GM18498 (cell line): ENCODE data around the gene BAIAP2.

Experiments used
- ATAC-seq: cut with Tn5 transposase; IDR thresholded peaks from one replicate; pipeline ENCODE4 v1.9.1; 2021; ENCODE audit warnings: mild to moderate bottlenecking, moderate library complexity; ENCODE audit not compliant: unreplicated experiment

BAIAP2 gene

DNA sequence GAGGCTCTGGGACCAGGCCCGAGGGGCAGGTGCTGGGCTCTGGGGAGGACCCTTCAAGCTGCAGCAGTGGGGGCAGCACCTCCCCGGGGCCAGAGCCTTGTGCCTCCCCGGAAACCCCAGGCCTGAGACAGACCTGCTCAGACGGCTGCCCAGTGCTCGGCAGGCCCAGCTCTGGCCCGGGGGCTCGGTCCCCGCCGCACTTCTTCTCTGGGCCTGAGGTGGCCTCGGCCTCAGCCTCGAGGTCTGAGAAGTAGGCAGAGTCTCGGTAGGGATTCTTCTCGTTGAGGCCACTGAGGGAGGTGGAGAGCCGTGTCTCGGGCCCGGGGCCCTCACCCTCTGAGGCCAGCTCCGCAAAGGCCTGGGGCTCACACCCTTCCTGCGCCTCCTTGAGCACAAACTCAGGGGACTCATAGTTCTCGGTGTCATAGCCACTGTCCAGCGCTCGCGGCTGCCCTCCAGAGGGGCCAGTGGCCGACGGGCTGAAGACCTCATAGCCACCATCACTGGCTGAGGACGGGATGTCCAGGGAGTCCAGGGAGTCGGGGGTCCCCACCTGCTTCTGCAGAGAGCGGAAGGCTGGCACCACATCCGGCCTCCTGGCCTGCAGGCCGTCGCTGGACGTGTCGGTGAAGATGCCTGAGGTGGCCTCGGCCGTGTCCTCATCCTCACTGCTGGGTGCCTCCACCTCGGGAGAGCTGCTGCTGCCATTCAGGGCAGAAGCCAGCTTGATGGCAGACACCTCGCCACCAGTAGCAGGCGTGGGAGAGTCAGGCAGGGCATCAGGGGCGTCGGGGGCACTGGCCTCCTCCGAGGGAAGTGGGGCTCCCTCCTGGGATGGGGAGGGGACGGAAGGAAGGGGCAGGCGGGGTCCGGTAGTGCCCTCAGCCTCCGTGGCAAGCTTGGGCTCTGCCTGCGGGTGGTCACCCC, 86.0 kb downstream of the BAIAP2 start:
- ATAC-seq = no peak

DNA sequence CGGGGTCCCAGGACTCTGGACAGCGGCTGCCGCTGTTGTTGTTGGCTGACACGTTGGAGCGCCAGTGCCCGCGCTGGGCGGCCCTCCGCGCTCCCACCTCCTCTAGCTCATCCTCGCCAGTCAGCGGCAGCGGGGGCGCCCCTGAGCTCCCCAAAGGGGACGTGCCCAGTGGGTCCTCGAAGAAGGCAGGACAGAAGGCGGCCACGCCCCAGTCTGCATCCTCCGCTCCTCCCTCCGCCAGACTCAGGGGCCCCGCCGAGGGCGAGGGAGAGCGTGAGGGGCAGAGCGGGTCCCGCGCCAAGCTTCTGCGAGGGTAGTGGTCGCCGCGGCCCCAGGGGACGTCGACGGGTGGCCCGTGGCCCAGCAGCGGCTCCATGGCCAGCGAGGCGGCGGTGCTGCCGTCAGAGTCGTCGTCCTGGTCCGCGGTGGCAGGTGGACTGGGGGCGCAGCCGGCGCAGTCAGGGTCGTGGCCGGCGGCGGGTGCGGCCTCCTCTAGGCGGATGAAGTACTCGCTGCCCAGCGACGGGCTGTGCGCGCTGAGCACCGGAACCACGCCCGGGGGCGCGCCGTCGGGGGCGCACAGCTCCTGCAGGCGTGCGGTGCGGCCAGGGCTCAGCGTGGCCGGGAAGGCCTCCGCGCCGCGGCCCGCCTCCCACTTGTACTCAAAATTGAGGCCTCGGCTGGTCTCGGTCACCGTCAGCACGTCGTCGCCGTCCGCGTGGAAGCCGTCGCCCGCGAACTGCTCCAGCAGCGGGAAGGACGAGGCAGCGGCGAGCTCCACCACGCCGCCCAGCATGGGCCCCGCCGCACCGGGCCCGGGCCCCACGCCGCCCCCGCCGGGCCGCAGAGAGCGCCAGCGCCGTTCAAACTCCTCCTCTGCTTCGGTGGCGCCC, 87.1 kb downstream of the BAIAP2 start:
- ATAC-seq = no peak

DNA sequence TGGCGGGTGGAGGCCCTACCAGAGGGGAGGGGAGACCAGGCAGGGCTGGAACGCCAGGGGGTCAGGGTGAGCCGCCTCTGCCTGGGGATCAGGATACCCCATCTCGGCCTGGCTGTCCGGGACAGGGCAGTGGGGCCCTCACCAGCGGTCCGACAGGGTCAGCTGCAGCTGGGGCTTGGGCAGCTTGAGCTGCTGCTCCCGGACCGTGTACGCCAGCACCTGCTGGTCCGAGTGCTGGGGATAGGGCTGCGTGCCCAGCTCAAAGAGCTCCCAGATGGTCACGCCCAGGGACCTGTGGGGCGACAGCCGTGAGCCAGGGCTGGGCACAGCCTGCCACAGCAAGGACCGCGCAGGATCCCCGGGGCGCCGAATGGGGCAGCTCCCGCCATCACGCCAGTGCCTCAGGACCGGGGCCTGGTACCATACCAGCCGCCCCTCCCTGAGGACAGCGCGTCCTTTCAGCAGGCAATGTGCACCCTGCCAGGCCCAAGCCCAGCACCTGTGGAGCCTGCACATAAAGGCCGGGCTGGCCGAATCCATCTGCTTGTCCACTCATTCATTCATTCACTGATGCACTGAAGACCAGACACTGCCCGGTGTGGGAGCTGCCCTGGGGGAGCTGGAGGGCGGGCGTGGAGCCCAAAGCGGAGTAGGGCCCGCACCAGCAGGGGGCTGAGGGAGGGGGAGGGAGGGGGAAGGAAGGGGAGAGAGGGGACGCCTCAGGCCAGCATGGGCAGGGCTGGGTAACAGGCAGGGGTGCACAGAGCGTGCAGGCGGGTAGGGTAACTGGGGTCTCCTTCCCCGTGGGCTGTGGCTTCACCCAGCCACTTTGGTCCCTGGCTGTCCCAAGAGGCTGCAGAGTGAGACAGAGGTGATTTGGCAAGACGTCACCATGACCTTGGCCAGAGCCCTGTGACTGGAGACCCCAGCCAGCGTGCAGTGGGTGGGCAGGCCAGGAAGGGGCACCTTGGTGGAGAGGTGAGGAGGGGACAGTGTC, 88.4 kb downstream of the BAIAP2 start:
- ATAC-seq = no peak

DNA sequence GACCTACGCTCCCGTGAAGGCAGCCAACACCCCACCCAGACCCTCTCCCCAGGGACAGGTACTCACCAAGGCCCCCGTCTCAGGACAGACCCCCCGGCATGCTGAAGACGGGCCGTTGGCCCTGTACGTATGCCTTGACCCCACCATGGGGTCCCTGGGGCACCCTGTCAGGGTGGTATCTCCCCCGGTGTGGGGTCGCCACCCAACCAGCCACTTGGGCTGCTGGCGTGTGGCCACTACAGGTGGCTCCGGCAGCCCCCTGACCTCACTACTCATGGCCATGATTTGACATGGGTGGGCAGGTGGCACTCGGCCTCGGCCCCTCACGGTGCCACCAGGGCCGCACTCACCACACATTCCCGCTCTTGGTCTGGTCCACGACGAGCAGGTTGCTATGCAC, 89.4 kb downstream of the BAIAP2 start:
- no peak for ATAC-seq

DNA sequence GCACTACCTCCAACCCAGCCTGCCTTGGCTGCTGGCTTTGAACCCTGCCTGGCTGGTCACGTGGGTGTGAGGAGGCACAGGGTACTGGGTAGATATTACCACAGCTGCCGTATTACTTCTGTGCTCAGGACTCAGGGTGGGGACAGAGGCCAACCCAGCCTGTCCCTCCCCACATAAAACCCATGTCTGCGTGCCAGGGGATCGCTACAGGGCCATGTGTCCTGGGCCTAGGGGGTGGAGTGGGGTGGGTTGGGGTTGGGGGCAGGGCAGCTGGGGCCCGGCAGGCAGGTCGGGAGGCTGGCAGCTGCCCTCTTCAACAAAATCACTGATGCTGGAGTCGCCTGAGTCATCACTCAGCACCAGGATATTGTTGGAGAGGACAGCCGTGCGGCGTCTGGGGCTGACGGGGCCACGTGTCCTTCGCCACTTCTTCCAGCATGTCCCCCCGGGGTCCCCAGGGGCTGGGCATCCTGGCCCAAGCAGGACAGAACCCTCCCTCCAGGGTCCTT, 90.7 kb downstream of the BAIAP2 start:
- no peak for ATAC-seq

DNA sequence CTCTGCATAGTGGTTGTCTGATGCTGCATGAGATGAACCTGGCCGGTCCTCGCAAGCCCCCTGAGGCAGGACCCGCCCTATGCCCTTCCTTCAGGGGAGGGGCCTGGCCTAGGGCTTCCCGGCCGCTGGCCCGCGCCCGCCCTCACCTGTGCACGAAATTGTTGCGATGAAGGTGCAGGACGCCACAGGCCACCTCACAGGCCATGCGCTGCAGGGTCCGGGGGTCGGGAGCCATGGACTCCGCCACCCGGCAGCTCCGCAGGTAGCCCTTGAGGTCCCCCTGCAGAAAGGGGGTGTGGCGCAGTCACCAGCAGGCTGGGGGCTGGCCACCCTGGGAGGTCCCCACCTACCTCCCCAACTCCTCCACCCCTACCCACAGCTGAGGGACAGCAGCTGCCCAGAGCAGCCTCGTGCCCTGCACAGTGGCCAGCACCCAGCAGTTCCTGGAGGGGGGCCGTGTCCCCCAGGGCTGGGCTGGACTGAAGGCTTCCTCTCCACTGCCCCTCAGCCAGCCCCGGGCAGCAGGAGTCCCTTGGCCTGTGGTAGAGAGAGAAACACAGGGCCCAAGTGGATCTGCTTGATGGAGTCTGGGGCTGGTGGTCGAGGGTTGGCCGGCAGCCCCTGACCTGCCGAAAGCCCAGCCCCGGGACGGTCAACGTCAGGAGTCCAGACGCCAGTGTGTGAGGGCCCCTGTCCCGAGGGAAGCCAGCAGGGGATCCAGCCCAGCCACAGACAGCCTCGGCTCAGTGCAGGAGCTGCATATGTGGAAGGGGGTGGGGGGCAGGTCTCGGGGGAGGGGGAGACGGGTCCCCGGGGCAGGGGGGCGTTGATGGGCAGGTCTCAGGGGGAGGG, 91.6 kb downstream of the BAIAP2 start:
- ATAC-seq = no peak

DNA sequence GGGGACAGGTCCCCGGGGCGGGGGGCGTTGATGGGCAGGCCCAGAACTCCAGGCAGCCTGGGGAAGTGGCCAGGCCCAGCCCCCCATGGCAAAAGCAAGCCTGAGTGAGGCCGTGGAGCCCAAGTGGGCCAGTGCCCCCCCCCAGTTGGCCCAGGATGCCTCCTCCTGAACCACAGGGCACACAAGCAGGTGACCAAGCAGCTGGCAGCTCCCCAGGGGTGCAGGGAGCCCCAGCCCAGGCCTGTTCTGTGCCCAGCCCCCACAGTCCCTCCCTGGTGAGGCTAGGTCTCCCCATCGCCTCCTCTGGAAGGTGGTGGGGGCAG, 92.1 kb downstream of the BAIAP2 start:
- ATAC-seq = no peak

DNA sequence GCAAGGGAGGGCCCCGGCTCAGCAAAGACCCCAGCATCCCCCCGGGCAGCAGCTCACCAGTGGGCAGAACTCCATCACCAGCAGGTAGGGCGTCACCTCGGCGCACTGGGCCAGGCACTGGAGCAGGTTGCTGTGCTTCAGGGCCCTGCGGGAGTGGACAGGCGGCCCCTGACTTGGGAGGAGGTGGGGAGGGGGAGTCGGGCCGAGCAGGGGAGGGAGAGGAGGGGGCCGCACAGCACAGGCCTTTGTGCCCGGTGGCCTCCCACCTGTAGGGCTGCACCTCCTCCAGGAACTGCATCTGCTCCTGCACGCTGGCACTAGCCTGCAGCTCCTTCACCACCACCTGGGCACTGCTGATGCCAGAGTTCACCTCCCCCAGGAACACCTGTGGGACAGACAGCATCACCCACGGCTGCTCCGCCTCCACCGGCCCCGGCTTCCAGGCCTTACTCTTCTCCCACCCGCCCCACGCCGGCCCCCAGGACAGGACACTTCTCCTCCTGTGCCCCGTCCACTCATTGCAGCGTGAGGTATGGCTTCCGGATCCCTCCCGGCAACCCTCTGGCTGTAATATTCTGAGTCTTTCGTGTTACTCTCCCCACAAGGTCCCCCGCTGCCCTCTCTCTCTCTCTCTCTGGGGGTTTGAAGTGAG, 92.7 kb downstream of the BAIAP2 start:
- no peak for ATAC-seq

DNA sequence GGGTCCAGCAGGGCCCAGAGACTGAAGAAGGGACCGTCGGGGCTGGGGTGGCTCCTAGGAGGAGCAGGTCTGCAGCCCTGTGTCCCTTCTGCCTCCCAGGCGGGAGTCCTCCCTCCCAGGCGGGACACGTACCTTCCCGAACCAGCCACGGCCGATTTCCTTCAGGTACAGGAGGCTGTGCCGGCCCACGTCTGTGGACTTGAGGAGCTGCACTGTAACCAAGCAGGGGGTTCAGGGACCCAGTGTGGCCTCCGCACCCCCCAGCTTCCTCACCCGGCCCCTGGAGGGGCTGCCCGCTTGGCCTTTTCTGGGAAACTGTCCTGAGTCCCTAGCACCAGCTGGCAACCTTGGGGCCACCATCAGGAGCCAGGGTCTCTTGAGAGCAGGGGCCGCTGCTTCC, 93.4 kb downstream of the BAIAP2 start:
- no peak for ATAC-seq

DNA sequence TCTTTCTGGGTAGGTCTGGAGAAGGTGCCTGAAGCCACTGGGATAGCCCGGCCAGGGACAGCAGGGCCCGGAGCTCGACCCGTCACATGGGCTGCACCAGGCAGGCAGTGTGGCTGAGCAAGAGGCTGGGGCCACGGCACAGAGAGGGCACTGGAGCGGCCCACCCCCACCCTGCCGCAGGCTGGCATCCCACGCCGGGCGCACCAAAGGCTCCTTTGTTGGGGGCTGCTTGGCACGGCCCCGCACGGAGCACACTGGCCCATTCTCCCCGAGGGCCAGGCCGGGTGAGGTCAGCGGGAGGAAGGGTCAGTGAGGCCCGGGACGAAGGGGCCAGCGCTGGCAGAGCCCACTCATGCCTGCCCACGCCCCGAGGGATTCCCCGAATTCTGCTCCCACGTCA, 93.8 kb downstream of the BAIAP2 start:
- no peak for ATAC-seq

DNA sequence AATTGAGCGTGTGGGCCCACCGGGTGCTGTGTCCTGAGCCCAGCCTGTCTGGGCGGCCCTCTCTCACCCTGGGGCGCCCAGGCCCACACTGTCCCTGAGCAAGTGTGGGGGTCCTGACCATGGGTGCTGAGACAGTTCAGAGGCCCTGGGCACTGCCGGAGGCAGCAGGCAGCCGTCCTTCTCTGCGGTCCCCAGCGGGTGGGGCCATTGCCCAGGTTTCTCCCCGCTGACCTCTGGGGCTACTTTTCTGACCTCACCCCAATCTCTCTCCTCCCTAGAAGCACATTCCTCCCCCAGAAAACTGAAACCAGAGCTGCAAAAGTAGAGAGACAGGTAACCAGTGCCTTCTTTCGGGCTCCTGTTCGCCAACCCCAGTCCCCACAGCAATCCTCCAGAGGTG, 94.3 kb downstream of the BAIAP2 start:
- no peak for ATAC-seq

DNA sequence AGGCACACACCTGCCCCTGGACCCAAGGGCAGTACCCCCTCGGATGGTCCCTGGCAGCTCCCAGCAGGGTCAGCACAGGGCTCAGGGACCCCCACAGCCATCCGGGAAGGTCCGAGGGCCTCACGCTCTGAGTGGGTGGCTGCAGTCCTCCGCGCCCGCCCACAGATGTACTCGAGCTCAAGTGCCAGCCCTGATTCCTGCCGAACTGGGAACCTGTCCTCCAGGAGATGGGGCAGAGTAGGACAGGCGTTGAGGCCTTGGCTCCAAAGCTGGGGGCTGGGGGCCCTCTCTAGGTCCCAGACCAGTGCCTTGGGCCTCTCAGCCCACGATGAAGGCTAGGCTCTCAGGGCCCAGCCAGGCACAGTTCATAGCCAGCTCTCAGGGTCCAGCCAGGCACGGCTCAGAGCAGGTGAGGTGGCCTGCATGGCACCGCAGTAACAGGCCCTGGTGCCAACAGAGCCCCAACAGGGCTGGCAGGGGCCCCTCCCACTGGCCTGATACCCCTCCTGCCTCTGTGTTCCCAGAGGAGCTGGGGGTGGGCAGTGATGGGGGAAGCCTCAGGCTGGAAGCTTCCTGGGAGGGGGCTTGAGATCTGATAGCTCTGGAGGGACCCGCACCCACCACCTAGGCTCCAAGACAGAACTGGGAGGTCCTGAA, 94.9 kb downstream of the BAIAP2 start:
- ATAC-seq = no peak

DNA sequence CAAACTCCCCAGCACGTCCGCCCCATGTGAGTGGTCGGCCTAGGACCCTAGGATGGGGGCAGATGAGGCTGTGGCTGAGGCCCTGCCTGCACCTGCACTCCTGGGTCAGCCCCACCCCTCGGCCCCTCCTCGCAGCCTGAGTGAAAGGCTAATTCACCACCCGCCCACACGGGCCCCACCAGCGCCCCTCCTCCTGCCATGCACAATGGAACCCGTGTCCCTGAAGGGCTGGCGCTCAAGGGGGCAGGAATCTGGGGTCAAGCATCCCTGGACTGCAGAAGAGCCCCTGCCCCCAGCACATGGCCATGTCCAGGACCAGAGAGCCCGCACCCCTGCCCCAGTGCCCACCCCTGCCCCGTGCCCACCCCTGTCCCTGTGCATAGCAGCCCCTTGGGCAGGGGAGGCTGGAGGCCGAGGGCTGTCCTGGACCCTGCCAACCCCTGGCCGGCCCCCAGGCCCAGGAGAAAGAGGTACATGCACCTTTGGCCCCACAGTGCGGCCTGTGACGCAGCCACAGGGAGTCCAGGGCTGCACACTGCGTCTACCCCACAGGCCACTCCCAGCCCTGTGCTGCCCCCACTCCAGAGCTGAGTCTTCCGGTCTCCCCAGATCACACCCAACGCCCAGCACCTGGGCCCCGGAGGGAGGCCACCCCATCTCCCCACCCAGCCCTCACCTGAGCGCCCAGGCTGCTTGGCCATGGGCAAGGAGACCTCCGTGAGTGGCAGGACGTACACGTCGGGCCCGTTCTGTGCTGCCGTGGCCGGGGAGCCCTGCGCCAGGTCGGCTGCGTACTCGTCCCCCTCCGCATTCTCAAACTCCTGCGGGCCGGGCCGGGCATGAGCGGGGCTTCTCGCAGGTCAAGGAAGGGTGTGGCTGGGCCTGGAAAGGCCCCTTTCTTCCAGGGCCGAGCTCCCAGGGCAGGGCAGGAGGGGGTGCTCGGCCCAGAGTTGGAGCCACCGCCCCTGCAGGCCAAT, 95.7 kb downstream of the BAIAP2 start:
- no peak for ATAC-seq

DNA sequence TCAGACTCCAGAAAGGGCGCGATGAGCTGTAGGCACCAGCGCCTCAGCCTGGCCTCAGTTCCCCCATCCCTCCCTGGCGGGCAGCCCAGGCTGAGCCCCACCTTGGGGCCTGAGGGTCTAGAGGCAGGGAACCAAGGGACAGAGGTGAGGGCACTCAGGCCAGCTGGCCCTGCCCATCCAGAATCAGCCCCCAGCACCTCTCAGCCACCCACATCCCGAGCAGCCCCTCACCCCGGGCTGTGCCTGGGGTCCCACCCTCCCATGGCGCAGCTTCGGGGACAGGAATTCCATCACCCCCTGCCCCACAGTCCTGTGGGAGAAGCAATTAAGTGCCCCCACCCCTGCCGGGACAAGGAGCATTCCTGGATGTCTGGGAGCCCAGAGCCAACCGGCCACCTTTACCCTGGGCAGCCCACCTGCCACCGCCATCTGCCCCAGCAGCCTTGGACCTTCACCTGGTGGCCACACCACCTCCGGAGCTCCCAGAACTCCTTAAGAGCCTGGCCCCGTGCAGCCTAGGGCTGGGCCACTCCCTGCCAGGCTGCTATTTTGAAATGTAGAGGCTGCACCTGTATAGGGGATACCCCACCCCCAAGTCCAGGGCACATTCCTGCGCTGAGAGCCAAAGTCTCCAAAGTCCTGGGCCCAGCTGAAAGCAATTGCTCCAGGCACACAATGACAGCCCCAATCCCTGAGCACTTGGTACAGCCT, 96.7 kb downstream of the BAIAP2 start:
- no peak for ATAC-seq

DNA sequence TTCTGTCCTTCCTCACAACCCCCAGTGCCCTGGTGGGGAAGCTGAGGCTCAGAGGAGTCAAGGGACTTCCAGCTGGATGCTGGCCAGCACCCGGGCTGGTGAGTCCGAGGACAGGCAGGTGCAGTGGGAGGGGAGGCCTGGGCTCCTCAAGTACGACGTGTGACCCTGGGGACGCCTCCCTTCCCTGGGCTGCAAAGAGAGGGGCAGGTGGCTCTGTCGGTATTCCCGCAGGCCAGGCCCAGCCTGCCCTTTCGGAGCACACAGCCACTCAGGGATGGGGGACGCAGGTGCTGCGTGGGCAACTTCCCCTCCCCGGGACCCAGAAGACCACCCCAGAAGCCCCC, 97.2 kb downstream of the BAIAP2 start:
- ATAC-seq = no peak

DNA sequence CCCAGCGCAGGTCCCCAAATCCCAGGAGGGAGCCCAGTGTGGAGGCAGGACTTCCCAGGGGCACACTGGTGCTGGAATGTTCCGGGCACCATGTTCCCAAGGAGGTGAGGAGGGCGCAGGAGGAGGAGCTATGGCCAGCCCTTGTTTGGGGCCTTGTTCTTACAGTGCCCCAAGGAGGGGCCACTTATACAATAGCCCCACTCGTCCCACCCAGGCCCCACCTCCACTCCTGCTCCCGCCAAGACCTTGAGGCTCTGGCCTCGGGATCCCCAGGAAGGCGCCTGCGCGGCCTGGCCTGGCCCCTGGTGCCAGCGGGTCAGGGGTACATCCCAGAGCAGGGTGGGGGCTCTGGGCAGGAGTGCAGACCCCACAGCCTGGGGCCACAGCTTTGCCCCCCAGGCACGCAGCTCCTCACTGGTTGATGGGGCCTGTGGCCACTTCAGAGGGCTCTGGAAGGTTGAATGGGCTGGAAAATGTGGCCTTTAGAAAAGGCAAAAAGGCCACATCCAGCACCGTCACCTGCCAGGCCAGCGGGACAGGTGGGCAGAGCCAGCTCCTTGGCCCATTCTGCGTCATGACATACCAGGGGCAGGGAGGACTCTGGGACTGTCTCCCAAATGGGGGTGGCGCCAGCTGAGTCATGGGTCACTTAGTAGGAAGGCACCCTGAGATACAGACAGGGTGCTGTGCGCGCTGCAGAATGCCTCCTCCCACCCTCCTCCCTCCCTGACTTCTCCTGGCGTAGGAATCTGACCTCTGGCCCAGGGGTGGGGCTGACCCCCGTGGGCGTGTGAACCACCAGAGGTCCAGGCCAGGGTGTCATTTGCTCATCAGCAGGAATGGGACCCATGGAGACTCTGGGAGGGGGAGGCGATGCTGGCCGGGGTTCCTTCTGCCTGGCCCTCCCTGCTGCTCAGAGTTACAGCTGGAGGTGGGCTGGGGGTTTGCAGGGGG, 98.1 kb downstream of the BAIAP2 start:
- no peak for ATAC-seq
